ENCODE measurements around the gene ZNF200.

DNA sequence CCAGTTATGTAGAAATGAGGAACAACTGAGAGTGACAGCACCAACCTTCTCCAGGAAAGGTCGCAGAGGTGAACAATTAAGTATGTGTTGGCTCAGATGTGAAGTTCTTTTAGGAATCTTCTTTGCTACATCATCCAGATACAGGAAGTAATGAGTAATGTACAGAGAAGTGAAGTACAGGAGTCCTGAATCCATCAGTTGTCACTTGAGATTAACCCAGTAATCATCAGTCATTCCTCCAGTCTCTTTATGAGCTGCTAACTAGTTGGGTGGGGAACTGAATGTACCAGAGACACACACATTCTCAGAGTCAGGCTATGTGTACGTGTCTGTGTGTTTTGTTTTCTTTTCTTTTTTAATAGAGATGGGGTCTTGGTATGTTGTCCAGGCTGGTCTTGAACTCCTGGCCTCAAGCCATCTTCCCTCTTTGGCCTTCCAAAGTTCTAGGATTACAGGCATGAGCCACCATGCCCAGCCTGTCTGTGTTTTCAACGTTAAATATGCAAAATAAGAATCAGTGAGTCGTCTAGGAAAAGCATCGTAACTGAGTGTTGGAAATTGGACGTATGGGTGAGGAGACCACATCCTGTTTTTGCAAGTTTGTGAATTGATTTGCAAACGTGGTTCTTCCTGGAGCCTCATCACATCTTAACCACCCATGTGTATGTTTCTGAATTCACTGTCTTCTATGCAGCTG lies 19.9 kb downstream of the ZNF200 start:
- TF ChIP-seq, protein P1, sequence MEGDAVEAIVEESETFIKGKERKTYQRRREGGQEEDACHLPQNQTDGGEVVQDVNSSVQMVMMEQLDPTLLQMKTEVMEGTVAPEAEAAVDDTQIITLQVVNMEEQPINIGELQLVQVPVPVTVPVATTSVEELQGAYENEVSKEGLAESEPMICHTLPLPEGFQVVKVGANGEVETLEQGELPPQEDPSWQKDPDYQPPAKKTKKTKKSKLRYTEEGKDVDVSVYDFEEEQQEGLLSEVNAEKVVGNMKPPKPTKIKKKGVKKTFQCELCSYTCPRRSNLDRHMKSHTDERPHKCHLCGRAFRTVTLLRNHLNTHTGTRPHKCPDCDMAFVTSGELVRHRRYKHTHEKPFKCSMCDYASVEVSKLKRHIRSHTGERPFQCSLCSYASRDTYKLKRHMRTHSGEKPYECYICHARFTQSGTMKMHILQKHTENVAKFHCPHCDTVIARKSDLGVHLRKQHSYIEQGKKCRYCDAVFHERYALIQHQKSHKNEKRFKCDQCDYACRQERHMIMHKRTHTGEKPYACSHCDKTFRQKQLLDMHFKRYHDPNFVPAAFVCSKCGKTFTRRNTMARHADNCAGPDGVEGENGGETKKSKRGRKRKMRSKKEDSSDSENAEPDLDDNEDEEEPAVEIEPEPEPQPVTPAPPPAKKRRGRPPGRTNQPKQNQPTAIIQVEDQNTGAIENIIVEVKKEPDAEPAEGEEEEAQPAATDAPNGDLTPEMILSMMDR (IDR thresholded peaks at IDR 0.05; ENCODE audit: borderline replicate concordance, extremely low read depth, low read length, poor library complexity, severe bottlenecking): no peak
- no peak for TF ChIP-seq EZH2 (IDR thresholded peaks at IDR 0.05; ENCODE audit: borderline replicate concordance, low read depth, low read length, severe bottlenecking)
